Thyroid gland (tissue), 4 donors: ENCODE measurements around the gene MAPK1.

Experiments used
- CTCF ChIP-seq, 6 experiments: fragments of 200-600 bp in 3 of 6; fragments of 450-650 bp in 3 of 6; sonication (generic) in 3 of 6; IDR thresholded peaks; one replicate each; pipeline ENCODE4 v1.5.1; 2016 to 2019; ENCODE audit warnings: antibody characterized with exemption in 6 of 6, mild to moderate bottlenecking in 2 of 6, inconsistent platforms in 1 of 6, moderate library complexity in 1 of 6
- POLR2A ChIP-seq, 2 donors: fragments of 450-650 bp; IDR thresholded peaks; one replicate each; pipeline ENCODE4 v1.6.1; 2017; ENCODE audit warnings: antibody characterized with exemption in 2 of 2, mild to moderate bottlenecking in 2 of 2, moderate library complexity in 1 of 2

- TF ChIP-seq CTCF (IDR thresholded peaks at IDR 0.05) (no peak), POLR2A (IDR thresholded peaks at IDR 0.05) (no peak)
Measured at GRCh38 chr22:21862386-21863245, 4.8 kb downstream of the MAPK1 start.
